Measurements from ENCODE around the gene MTA1. TPM values are rescaled to one million over a fixed set of nuclear protein-coding genes. Genes with fewer than 3 reads are reported as not detected.

Gene MTA1
- total and polyA plus RNA-seq, 2 of the 8 experiments (the other 6 are each of a cell fraction or from before 2014, with no cell fraction given), result 73.9 to 221 TPM

DNA sequence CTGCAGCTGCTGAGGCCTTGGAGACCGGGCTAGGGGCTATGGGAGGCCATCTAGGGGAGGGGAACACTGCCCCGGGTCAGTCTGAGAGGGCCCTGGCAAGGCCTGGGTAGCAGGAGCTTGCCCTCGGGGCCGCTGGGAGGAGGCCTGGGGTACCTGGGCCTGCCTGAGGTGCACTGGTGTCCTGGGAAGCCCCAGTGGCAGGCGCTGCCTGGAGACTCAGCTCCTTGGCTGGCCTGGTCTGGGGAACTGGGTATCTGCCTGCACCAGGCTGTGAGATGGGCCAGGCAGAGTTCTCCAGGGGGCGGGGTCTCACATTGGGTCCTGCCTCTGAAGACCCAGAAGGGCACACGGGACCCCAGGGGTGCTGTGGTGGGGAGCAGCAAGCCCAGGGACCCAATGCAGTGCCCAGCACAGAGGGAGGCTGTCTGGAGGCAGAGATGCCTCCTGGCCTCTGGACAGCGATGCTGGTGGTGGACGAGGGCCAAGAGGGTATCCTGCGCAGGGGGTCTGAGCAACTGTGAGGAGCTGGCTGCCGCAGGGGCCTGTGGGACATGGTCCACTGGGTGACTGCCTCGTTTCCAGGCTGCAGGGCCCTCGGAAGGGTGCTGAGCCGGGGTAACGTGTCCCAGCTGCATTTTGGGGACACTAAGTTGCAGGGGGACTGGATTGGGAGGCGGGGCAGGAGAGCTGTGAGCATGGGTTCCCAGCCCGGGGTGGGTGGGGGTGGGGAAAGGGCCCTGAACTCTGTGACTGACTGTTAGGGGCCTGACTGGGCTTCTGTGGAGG lies 7.4 kb upstream of the MTA1 start:
- H2AK5ac ChIP-seq (ENCODE audit: low read depth, low read length), result no peak overlapping the region
- FAIRE-seq, result no peak
- H3K79me2 ChIP-seq (ENCODE audit: control insufficient read depth in 1 of 2, insufficient read depth in 2 of 2, low read length in 2 of 2), result no peaks in the 10 kb centered on the region
- no peak overlapping the region for H2BK5ac ChIP-seq (ENCODE audit: low read depth, low read length)
- H4K5ac ChIP-seq (ENCODE audit: insufficient read length, low read depth, low read length), result no peak overlapping the region
- H2BK12ac ChIP-seq (ENCODE audit: low read depth, low read length), result no peak overlapping the region
- H3K14ac ChIP-seq (ENCODE audit: insufficient read length), result no peak overlapping the region
- H3K27ac ChIP-seq (ENCODE audit: low read depth, low read length), result no peak overlapping the region
- H2AFZ ChIP-seq (ENCODE audit: low read length), result no peak overlapping the region
- no peak overlapping the region; the same call in 1 of the 2 replicates for H3K18ac ChIP-seq (ENCODE audit: extremely low read depth, low read length)
- no peak overlapping the region for H4K91ac ChIP-seq (replicated peaks; ENCODE audit: insufficient read length, low read length)
- DNase-seq (ENCODE audit: low read depth in 1 of 2, low spot score in 2 of 2), result no peak
- no peaks in the 10 kb centered on the region for H3K79me1 ChIP-seq (ENCODE audit: low read depth, low read length)
- peaks cover 8 to 48% (median 39%) of the 10 kb centered on the region in 4 experiments for H3K27me3 ChIP-seq (replicated peaks in 1 of 4; ENCODE audit: control insufficient read depth in 3 of 4, extremely low read depth in 1 of 4, insufficient read depth in 3 of 4, low read length in 3 of 4)
- H3K4me1 ChIP-seq (replicated peaks in 1 of 4; ENCODE audit: control insufficient read depth in 3 of 4, insufficient read depth in 4 of 4, low read length in 3 of 4), result peaks cover 0 to 8% (median 5%) of the 10 kb centered on the region in 4 experiments; a peak in 6 of 7 replicates
- ChIA-PET POLR2A (ENCODE audit: partially characterized antibody) (interaction anchor here (0.6 to 2.8 kb wide), 9 partner anchors 8 to 45 kb away, joined by 3 to 14 read pairs (median 3); partner anchors contain the start of genes MTA1 and TEX22), CTCF (ENCODE audit: partially characterized antibody) (interaction anchor here (0.6 to 1.8 kb wide), 5 partner anchors 9 to 79 kb away, joined by 3 to 6 read pairs (median 3); partner anchors contain the start of genes TEDC1 and TEX22)
- H3K23me2 ChIP-seq (ENCODE audit: low read depth, low read length), result peaks cover 11% of the 10 kb centered on the region; the same call in 1 of the 2 replicates
- peaks cover 0 to 6% of the 10 kb centered on the region in 2 experiments for H4K20me1 ChIP-seq (replicated peaks in 1 of 2; ENCODE audit: control insufficient read depth in 1 of 2, insufficient read depth in 2 of 2, low read length in 2 of 2)
- H3K56ac ChIP-seq (replicated peaks; ENCODE audit: insufficient read length, low read depth, low read length), result no peak overlapping the region
- H2BK20ac ChIP-seq (ENCODE audit: low read length), result no peak overlapping the region
- no peak overlapping the region for H2BK120ac ChIP-seq (replicated peaks; ENCODE audit: low read depth, low read length)
- H4K8ac ChIP-seq (ENCODE audit: extremely low read depth, insufficient read depth, low read length), result 0 out of 2 replicates have a peak overlapping the region, but pooled peaks have one; percentile 54
- peak overlapping the region; percentile 72; the same call in 1 of the 2 replicates for H2BK15ac ChIP-seq (ENCODE audit: low read length)
- WGBS, 2 experiments (ENCODE audit: extremely low coverage in 1 of 2, insufficient coverage in 1 of 2, insufficient read length in 1 of 2, insufficient replicate concordance in 2 of 2, low coverage in 1 of 2, low lambda C conversion rate in 2 of 2, missing lambda C conversion rate in 1 of 2), result 84% methylated on average over 17 of the region's 17 CpGs; no CpG with 5 or more reads in 1 of the 2 experiments
- no peaks in the 10 kb centered on the region for H3K9me3 ChIP-seq (ENCODE audit: insufficient read depth in 2 of 2, low read depth in 1 of 2, low read length in 1 of 2)
- peak overlapping the region in 1 of 4 experiments; percentile 38; a peak in 1 of 8 replicates for H3K4me3 ChIP-seq (ENCODE audit: extremely low read depth in 1 of 4, insufficient read depth in 2 of 4, low read depth in 3 of 4, low read length in 4 of 4)
- no peak overlapping the region for H3K23ac ChIP-seq (ENCODE audit: insufficient read length)
- H3K4me2 ChIP-seq (ENCODE audit: insufficient read depth in 1 of 2, low read depth in 2 of 2, low read length in 2 of 2), result peak overlapping the region in 1 of 2 experiments; percentile 76; a peak in 1 of 4 replicates
- H3K9ac ChIP-seq (replicated peaks in 1 of 4; ENCODE audit: extremely low read depth in 1 of 4, low read depth in 3 of 4, low read length in 3 of 4), result no peak overlapping the region
- no peaks in the 10 kb centered on the region for H3K36me3 ChIP-seq (ENCODE audit: control insufficient read depth in 2 of 4, insufficient read depth in 4 of 4, low read length in 3 of 4)
- H3K4ac ChIP-seq (replicated peaks; ENCODE audit: insufficient read length, low read depth, low read length), result no peak overlapping the region
- TF ChIP-seq NANOG (IDR thresholded peaks at IDR 0.05; ENCODE audit: insufficient read depth, low read depth, low read length, poor library complexity, severe bottlenecking), result no peak
- TF ChIP-seq CTBP2 (IDR thresholded peaks at IDR 0.05; ENCODE audit: borderline replicate concordance, insufficient read depth, insufficient read length, low read length), result no peak
- no peak for TF ChIP-seq BRCA1 (IDR thresholded peaks at IDR 0.05; ENCODE audit: low read depth, low read length)
- TF ChIP-seq, protein P1, sequence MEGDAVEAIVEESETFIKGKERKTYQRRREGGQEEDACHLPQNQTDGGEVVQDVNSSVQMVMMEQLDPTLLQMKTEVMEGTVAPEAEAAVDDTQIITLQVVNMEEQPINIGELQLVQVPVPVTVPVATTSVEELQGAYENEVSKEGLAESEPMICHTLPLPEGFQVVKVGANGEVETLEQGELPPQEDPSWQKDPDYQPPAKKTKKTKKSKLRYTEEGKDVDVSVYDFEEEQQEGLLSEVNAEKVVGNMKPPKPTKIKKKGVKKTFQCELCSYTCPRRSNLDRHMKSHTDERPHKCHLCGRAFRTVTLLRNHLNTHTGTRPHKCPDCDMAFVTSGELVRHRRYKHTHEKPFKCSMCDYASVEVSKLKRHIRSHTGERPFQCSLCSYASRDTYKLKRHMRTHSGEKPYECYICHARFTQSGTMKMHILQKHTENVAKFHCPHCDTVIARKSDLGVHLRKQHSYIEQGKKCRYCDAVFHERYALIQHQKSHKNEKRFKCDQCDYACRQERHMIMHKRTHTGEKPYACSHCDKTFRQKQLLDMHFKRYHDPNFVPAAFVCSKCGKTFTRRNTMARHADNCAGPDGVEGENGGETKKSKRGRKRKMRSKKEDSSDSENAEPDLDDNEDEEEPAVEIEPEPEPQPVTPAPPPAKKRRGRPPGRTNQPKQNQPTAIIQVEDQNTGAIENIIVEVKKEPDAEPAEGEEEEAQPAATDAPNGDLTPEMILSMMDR (IDR thresholded peaks at IDR 0.05; ENCODE audit: control extremely low read depth in 1 of 3, insufficient read depth in 1 of 3, low read depth in 1 of 3, low read length in 3 of 3), result no peak
- TF ChIP-seq SRF (IDR thresholded peaks at IDR 0.05; ENCODE audit: low read depth, low read length), result no peak
- no peak for TF ChIP-seq ZNF274 (IDR thresholded peaks at IDR 0.05; ENCODE audit: borderline replicate concordance, extremely low read depth, low read length)

All from H1 (cell line).